GM10248 (cell line): ENCODE data around the gene SEC14L3.

Source experiments
- CTCF ChIA-PET: fragments of 300-600 bp; sonication (Branson Sonifier 250); formaldehyde crosslinking; extraction: SDS; loops from one replicate; lab custom pipeline; 2021; ENCODE audit warnings: antibody characterized with exemption; lab: Yijun Ruan, JAX
- POLR2A ChIA-PET: fragments of 350-650 bp; sonication (Branson Sonifier 250); formaldehyde crosslinking; extraction: SDS; loops from one replicate; lab custom pipeline; 2020; ENCODE audit warnings: antibody characterized with exemption; lab: Yijun Ruan, JAX
- DNase-seq: peaks from one replicate; pipeline ENCODE4 v3.0.0; 2012; ENCODE audit errors: extremely low spot score
- CTCF ChIP-seq: IDR thresholded peaks from 2 replicates; pipeline ENCODE4 v1.5.1; 2012; ENCODE audit warnings: mild to moderate bottlenecking, low read depth; ENCODE audit errors: extremely low read depth, missing control alignments, control extremely low read depth

Gene SEC14L3

GRCh38 chr22:30441088-30441487 is 30.7 kb downstream of the SEC14L3 start:
- ChIA-PET POLR2A (no interaction called here), CTCF (interaction anchor here (1.1 kb wide), 1 partner anchor 15 kb away, joined by 3 read pairs; no protein-coding TSS in a partner anchor)
- DNase-seq = no peak
- no peak for TF ChIP-seq CTCF

- no peak for TF ChIP-seq CTCF
- ChIA-PET POLR2A (no interaction called here), CTCF (no interaction called here)
- DNase-seq = no peak
These were observed 32.0 kb downstream of the SEC14L3 start for GRCh38 chr22:30439836-30440235.

GRCh38 chr22:30439226-30439625 is 32.6 kb downstream of the SEC14L3 start:
- POLR2A ChIA-PET = no interaction called here
- TF ChIP-seq CTCF = no peak
- CTCF ChIA-PET = interaction anchor here (0.6 to 6.8 kb wide), 3 partner anchors 14 to 178 kb away, joined by 3 to 57 read pairs (median 3); partner anchors contain the start of genes MTFP1 and RNF215
- DNase-seq = no peak

GRCh38 chr22:30438559-30438958 is 33.3 kb downstream of the SEC14L3 start:
- ChIA-PET POLR2A (no interaction called here), CTCF (interaction anchor here (0.6 to 6.8 kb wide), 6 partner anchors 9 to 325 kb away, joined by 3 to 57 read pairs (median 3); partner anchors contain the start of genes MTFP1 and RNF215)
- TF ChIP-seq CTCF = no peak
- DNase-seq = no peak

- CTCF ChIA-PET = interaction anchor here (1.1 to 14.9 kb wide), 4 partner anchors 8 to 44 kb away, joined by 3 to 111 read pairs (median 32); partner anchors contain the start of gene MTFP1
These were observed 35.6 kb downstream of the SEC14L3 start for GRCh38 chr22:30436196-30436595.

GRCh38 chr22:30435674-30436126 is 36.1 kb downstream of the SEC14L3 start:
- ChIA-PET CTCF (interaction anchor here (1.1 to 14.9 kb wide), 4 partner anchors 9 to 319 kb away, joined by 3 to 111 read pairs (median 30); partner anchors contain the start of gene MTFP1), POLR2A (no interaction called here)
- DNase-seq = no peak
- peak; percentile 7 for TF ChIP-seq CTCF

More at GRCh38 chr22:30436196-30436595, 35.6 kb downstream of the SEC14L3 start:
- no peak for DNase-seq
- POLR2A ChIA-PET = no interaction called here
- no peak for TF ChIP-seq CTCF

- CTCF ChIA-PET = interaction anchor here (0.9 to 14.9 kb wide), 5 partner anchors 10 to 485 kb away, joined by 3 to 111 read pairs (median 4); partner anchors contain the start of gene MTFP1
- TF ChIP-seq CTCF = no peak
- POLR2A ChIA-PET = no interaction called here
- no peak for DNase-seq
These were observed 37.0 kb downstream of the SEC14L3 start for GRCh38 chr22:30434843-30435242.
